ENCODE data around the gene CDHR3.

DNA sequence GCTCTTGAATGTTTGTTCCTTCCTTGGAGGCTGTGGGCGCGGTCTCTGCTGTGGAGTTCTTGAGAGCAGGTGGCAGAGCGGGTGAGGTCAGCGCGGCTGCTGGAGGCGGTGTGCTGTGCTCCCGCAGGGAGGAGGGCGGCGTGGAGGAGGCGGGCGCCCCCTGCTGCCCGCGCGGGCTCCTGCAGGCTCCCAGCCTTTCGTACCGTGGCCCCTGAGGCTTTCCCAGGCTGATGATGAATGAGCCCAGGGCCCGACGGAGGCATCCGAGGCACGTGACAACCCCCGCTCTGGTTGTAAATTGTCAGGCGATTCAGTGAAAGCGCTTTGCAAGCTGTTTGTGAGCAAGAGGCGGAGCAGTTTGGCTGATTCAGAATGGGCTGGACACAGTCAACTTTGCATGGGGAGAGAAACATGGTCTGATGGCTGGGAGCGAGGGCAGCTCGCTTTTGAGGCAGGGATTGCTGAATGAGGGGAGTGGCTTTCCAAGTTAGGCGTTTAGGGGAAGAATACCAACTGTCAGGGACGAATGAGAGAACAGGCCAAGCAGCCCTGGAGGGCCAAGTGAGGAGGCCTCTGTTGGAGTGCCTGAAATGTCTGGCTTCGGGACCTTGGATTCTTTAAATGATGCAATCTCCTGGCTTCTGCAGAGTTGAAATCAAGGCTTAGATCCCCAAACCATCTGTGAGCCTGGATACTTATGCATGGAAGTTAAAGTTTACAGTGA, 46.6 kb downstream of the CDHR3 start:
- TF ChIP-seq POLR2AphosphoS5 (IDR thresholded peaks at IDR 0.05; ENCODE audit: low read depth, low read length), result no peak
- TF ChIP-seq, protein P1, sequence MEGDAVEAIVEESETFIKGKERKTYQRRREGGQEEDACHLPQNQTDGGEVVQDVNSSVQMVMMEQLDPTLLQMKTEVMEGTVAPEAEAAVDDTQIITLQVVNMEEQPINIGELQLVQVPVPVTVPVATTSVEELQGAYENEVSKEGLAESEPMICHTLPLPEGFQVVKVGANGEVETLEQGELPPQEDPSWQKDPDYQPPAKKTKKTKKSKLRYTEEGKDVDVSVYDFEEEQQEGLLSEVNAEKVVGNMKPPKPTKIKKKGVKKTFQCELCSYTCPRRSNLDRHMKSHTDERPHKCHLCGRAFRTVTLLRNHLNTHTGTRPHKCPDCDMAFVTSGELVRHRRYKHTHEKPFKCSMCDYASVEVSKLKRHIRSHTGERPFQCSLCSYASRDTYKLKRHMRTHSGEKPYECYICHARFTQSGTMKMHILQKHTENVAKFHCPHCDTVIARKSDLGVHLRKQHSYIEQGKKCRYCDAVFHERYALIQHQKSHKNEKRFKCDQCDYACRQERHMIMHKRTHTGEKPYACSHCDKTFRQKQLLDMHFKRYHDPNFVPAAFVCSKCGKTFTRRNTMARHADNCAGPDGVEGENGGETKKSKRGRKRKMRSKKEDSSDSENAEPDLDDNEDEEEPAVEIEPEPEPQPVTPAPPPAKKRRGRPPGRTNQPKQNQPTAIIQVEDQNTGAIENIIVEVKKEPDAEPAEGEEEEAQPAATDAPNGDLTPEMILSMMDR (IDR thresholded peaks at IDR 0.05), result peak; percentile 97

All from Panc1 (cell line).